Measurements from ENCODE around the gene SH3TC1.

SH3TC1 gene

GRCh38 chr4:8221476-8221875 lies 22.4 kb downstream of the SH3TC1 start:
- H3K4me2 ChIP-seq (ENCODE audit: low read length) = peak overlapping the region; percentile 29
- TF ChIP-seq EZH2phosphoT487 (IDR thresholded peaks at IDR 0.05; ENCODE audit: low read depth) = no peak
- TF ChIP-seq CTCF (IDR thresholded peaks at IDR 0.05; ENCODE audit: low read depth, low read length) = no peak
- H3K4me1 ChIP-seq (ENCODE audit: low read length) = peaks cover 15% of the 10 kb centered on the region
- no peaks in the 10 kb centered on the region for H3K9me3 ChIP-seq (ENCODE audit: insufficient read depth, low read length)
- H3K4me3 ChIP-seq (ENCODE audit: low read length) = no peak overlapping the region
- H3K27ac ChIP-seq (ENCODE audit: low read length) = peak overlapping the region; percentile 1; the same call in 1 of the 2 replicates
- no peak overlapping the region for H2AFZ ChIP-seq (ENCODE audit: low read depth, low read length)
- H3K27me3 ChIP-seq (ENCODE audit: low read depth, low read length) = no peaks in the 10 kb centered on the region
- no peak overlapping the region for H3K9ac ChIP-seq (ENCODE audit: low read length)
- no peaks in the 10 kb centered on the region for H4K20me1 ChIP-seq (ENCODE audit: insufficient read depth, low read length)
- H3K36me3 ChIP-seq (replicated peaks; ENCODE audit: low read depth, low read length) = peaks cover 15% of the 10 kb centered on the region
- no peaks in the 10 kb centered on the region for H3K79me2 ChIP-seq (ENCODE audit: low read length)

DNA sequence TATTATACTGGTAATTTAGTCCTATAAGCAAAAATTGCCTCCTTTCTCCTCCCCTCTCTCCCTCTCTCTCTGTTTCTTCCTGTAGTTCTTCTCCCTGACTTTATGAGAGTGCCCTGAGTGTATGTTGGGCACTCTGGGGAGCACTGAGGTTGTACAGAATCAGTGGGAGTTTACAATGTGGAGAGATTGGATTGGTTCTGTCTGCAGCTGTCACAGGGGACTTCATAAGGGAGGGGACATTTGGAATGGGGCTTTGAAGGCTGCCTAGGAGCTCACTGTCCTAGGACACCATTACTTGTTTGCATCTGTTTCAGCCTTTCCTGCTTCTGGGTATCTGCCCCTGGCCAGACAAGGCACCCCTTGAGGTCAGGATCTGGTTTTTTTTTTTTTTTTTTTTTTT lies 22.9 kb downstream of the SH3TC1 start:
- TF ChIP-seq CTCF (IDR thresholded peaks at IDR 0.05; ENCODE audit: low read depth, low read length) (no peak), EZH2phosphoT487 (IDR thresholded peaks at IDR 0.05; ENCODE audit: low read depth) (no peak)
- H3K27me3 ChIP-seq (ENCODE audit: low read depth, low read length) = no peaks in the 10 kb centered on the region
- no peaks in the 10 kb centered on the region for H3K79me2 ChIP-seq (ENCODE audit: low read length)
- no peak overlapping the region for H2AFZ ChIP-seq (ENCODE audit: low read depth, low read length)
- H3K27ac ChIP-seq (ENCODE audit: low read length) = peak overlapping the region; percentile 1; the same call in 1 of the 2 replicates
- H3K9ac ChIP-seq (ENCODE audit: low read length) = no peak overlapping the region
- H4K20me1 ChIP-seq (ENCODE audit: insufficient read depth, low read length) = no peaks in the 10 kb centered on the region
- H3K4me2 ChIP-seq (ENCODE audit: low read length) = peak overlapping the region; percentile 29; the same call in 1 of the 2 replicates
- peaks cover 15% of the 10 kb centered on the region for H3K36me3 ChIP-seq (replicated peaks; ENCODE audit: low read depth, low read length)
- peaks cover 15% of the 10 kb centered on the region for H3K4me1 ChIP-seq (ENCODE audit: low read length)
- H3K9me3 ChIP-seq (ENCODE audit: insufficient read depth, low read length) = no peaks in the 10 kb centered on the region
- no peak overlapping the region for H3K4me3 ChIP-seq (ENCODE audit: low read length)

DNA sequence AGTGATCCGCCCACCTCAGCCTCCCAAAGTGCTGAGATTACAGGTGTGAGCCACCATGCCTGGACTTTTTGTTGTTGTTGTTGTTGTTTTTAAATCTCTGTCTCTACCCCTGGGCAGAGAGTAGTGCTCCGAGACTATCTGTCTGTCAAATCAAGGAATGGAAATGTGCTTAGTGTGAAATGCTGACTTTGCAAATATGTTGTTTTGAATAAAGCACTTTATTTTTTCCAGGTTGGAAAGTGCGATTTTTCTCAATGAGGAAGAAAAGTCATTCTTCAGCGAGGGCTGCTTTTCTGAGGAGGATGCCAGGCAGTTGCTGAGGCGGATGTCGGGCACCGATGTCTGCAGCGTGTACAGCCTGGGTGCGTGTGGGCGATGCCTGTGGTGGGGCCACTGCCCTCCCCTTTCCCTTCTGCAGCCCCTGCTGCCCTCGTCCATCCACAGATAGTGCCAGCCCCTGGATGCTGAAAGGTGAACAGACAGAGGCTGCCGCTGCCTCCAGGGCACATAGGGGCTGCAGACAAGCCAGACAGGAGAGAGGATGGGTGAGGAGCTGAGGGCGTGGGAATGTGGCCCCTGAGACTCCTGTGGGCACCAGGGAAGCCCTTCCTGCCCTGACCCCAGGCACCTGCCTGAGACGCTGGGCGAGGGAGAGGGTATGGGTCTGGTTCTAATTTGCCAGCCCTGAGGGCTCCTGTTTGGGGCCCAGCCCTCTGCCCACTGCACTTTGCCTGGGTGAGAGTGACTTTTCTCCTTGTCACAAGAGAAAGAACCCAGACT lies 23.7 kb downstream of the SH3TC1 start:
- no peaks in the 10 kb centered on the region for H3K27me3 ChIP-seq (ENCODE audit: low read depth, low read length)
- H3K4me3 ChIP-seq (ENCODE audit: low read length) = no peak overlapping the region
- peaks cover 15% of the 10 kb centered on the region for H3K36me3 ChIP-seq (replicated peaks; ENCODE audit: low read depth, low read length)
- H2AFZ ChIP-seq (ENCODE audit: low read depth, low read length) = no peak overlapping the region
- TF ChIP-seq CTCF (IDR thresholded peaks at IDR 0.05; ENCODE audit: low read depth, low read length) (no peak), EZH2phosphoT487 (IDR thresholded peaks at IDR 0.05; ENCODE audit: low read depth) (no peak)
- H3K9me3 ChIP-seq (ENCODE audit: insufficient read depth, low read length) = no peaks in the 10 kb centered on the region
- H3K27ac ChIP-seq (ENCODE audit: low read length) = no peak overlapping the region
- H3K4me1 ChIP-seq (ENCODE audit: low read length) = peaks cover 17% of the 10 kb centered on the region
- H3K79me2 ChIP-seq (ENCODE audit: low read length) = no peaks in the 10 kb centered on the region
- no peak overlapping the region for H3K4me2 ChIP-seq (ENCODE audit: low read length)
- no peak overlapping the region for H3K9ac ChIP-seq (ENCODE audit: low read length)
- H4K20me1 ChIP-seq (ENCODE audit: insufficient read depth, low read length) = no peaks in the 10 kb centered on the region

- Histone ChIP-seq H3K79me2 (ENCODE audit: low read length) (no peaks in the 10 kb centered on the region), H3K4me1 (ENCODE audit: low read length) (peaks cover 33% of the 10 kb centered on the region), H3K27ac (ENCODE audit: low read length) (no peak overlapping the region), H3K9me3 (ENCODE audit: insufficient read depth, low read length) (no peaks in the 10 kb centered on the region), H3K9ac (ENCODE audit: low read length) (no peak overlapping the region), H3K36me3 (replicated peaks; ENCODE audit: low read depth, low read length) (peaks cover 19% of the 10 kb centered on the region), H3K27me3 (ENCODE audit: low read depth, low read length) (no peaks in the 10 kb centered on the region), H3K4me2 (ENCODE audit: low read length) (no peak overlapping the region), H3K4me3 (ENCODE audit: low read length) (no peak overlapping the region), H2AFZ (ENCODE audit: low read depth, low read length) (no peak overlapping the region), H4K20me1 (ENCODE audit: insufficient read depth, low read length) (no peaks in the 10 kb centered on the region)
- TF ChIP-seq CTCF (IDR thresholded peaks at IDR 0.05; ENCODE audit: low read depth, low read length) (no peak), EZH2phosphoT487 (IDR thresholded peaks at IDR 0.05; ENCODE audit: low read depth) (no peak)
These were observed 25.3 kb downstream of the SH3TC1 start for GRCh38 chr4:8224267-8224974.
